ENCODE measurements around the gene TBATA. TPM values are rescaled to one million over a fixed set of nuclear protein-coding genes. Genes with fewer than 3 reads are reported as not detected.

TBATA gene
- total and polyA plus RNA-seq, 2 experiments from 2014 or later: not detected

GRCh38 chr10:70758757-70759514 is 26.2 kb downstream of the TBATA start:
- H3K4me3 ChIP-seq: no peak overlapping the region
- H3K36me3 ChIP-seq: no peaks in the 10 kb centered on the region
- TF ChIP-seq CTCF (IDR thresholded peaks at IDR 0.05; ENCODE audit: low read depth, low read length): peak; percentile 76
- H3K27ac ChIP-seq: no peak overlapping the region
- H3K4me1 ChIP-seq (ENCODE audit: low read depth): peaks cover 16% of the 10 kb centered on the region
- peak; percentile 79 to 88 for DNase-seq (ENCODE audit: low read depth in 1 of 2, low spot score in 1 of 2)
- no peaks in the 10 kb centered on the region for H3K9me3 ChIP-seq (ENCODE audit: low read depth)
- no peaks in the 10 kb centered on the region for H3K27me3 ChIP-seq

- Histone ChIP-seq H3K36me3 (no peaks in the 10 kb centered on the region), H3K9me3 (ENCODE audit: low read depth) (no peaks in the 10 kb centered on the region), H3K27me3 (no peaks in the 10 kb centered on the region), H3K27ac (no peak overlapping the region), H3K4me1 (ENCODE audit: low read depth) (peaks cover 16% of the 10 kb centered on the region), H3K4me3 (no peak overlapping the region)
- DNase-seq (ENCODE audit: low read depth in 1 of 2, low spot score in 1 of 2): no peak
- no peak for TF ChIP-seq CTCF (IDR thresholded peaks at IDR 0.05; ENCODE audit: low read depth, low read length)
Observed at GRCh38 chr10:70757856-70758255, 27.3 kb downstream of the TBATA start.

- no peak overlapping the region for H3K27ac ChIP-seq
- no peak for DNase-seq (ENCODE audit: low read depth in 1 of 2, low spot score in 1 of 2)
- no peaks in the 10 kb centered on the region for H3K9me3 ChIP-seq (ENCODE audit: low read depth)
- H3K4me3 ChIP-seq: no peak overlapping the region
- TF ChIP-seq CTCF (IDR thresholded peaks at IDR 0.05; ENCODE audit: low read depth, low read length): no peak
- H3K36me3 ChIP-seq: no peaks in the 10 kb centered on the region
- peaks cover 16% of the 10 kb centered on the region for H3K4me1 ChIP-seq (ENCODE audit: low read depth)
- no peaks in the 10 kb centered on the region for H3K27me3 ChIP-seq
Observed at GRCh38 chr10:70756700-70757360, 28.3 kb downstream of the TBATA start.

GRCh38 chr10:70753841-70754621 is 31.1 kb downstream of the TBATA start:
- no peaks in the 10 kb centered on the region for H3K9me3 ChIP-seq (ENCODE audit: low read depth)
- H3K36me3 ChIP-seq: no peaks in the 10 kb centered on the region
- peaks cover 16% of the 10 kb centered on the region for H3K4me1 ChIP-seq (ENCODE audit: low read depth)
- DNase-seq (ENCODE audit: low read depth in 1 of 2, low spot score in 1 of 2): peak; percentile 19 to 27
- no peak overlapping the region for H3K27ac ChIP-seq
- H3K27me3 ChIP-seq: no peaks in the 10 kb centered on the region
- no peak overlapping the region for H3K4me3 ChIP-seq
- TF ChIP-seq CTCF (IDR thresholded peaks at IDR 0.05; ENCODE audit: low read depth, low read length): no peak

GRCh38 chr10:70753026-70753663 is 32.0 kb downstream of the TBATA start:
- H3K9me3 ChIP-seq (ENCODE audit: low read depth): no peaks in the 10 kb centered on the region
- TF ChIP-seq CTCF (IDR thresholded peaks at IDR 0.05; ENCODE audit: low read depth, low read length): no peak
- DNase-seq (ENCODE audit: low read depth in 1 of 2, low spot score in 1 of 2): no peak
- peaks cover 16% of the 10 kb centered on the region for H3K4me1 ChIP-seq (ENCODE audit: low read depth)
- peak overlapping the region; percentile 28 for H3K27ac ChIP-seq
- H3K27me3 ChIP-seq: no peaks in the 10 kb centered on the region
- H3K36me3 ChIP-seq: no peaks in the 10 kb centered on the region
- H3K4me3 ChIP-seq: no peak overlapping the region

Data from cardiac muscle cell (in vitro differentiated cells and primary cell).